HL-60 (cell line): ENCODE measurements around the gene DCHS2.

Experiments used
- DNase-seq, 2 experiments: peaks; one replicate each; pipeline ENCODE4 v3.0.0-alpha.2; 2010 to 2020; ENCODE audit warnings: low read depth in 1 of 2, low spot score in 1 of 2
- H3K27ac ChIP-seq: fragments of 250-450 bp; sonication (Bioruptor Pico); replicated peaks from 2 replicates; pipeline ENCODE4 v1.5.1; 2020; ENCODE audit warnings: mild to moderate bottlenecking, moderate library complexity
- H3K27me3 ChIP-seq: fragments of 250-450 bp; sonication (Bioruptor Pico); 2 replicates; pipeline ENCODE4 v1.5.1; 2021; ENCODE audit warnings: mild to moderate bottlenecking, moderate library complexity; ENCODE audit not compliant: insufficient read depth, poor library complexity, severe bottlenecking
- H3K4me3 ChIP-seq: replicated peaks from 2 replicates; pipeline ENCODE4 v1.5.1; 2011; ENCODE audit warnings: mild to moderate bottlenecking, control low read depth, low read length; ENCODE audit not compliant: insufficient read depth
- CTCF ChIP-seq: IDR thresholded peaks from one replicate; pipeline ENCODE4 v1.5.1; 2011; ENCODE audit warnings: low read length, control low read depth, inconsistent platforms; ENCODE audit not compliant: insufficient read depth
- GABPA ChIP-seq: IDR thresholded peaks from 2 replicates; pipeline ENCODE4 v1.6.1; 2012; ENCODE audit warnings: low read depth
- POLR2AphosphoS5 ChIP-seq: IDR thresholded peaks from 2 replicates; pipeline ENCODE4 v1.6.1; 2012; ENCODE audit warnings: low read depth
- REST ChIP-seq: IDR thresholded peaks from 2 replicates; pipeline ENCODE4 v1.6.1; 2012; ENCODE audit warnings: low read depth; ENCODE audit not compliant: insufficient replicate concordance
- SPI1 ChIP-seq: IDR thresholded peaks from 2 replicates; pipeline ENCODE4 v1.6.1; 2012; ENCODE audit warnings: low read depth, mild to moderate bottlenecking, borderline replicate concordance

The DCHS2 gene

DNA sequence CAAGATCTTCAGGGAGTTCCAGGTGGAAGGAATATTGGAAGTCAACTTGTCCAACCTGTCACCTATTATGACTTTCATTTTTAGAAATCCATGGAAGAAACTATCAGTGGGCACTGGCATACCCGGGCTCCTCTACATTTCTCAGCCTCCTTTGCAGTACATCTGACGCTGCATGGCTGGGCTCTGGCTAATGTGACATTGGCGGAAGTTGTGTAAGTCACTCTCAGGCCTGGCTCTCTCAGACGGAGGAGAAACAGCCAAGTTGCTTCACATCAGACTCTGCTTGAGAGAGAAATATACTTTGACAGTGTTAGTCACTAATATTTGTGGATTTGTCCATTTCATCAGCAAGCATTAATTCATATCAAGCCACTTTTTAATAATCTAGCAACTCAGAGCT lies 4.5 kb downstream of the DCHS2 start:
- DNase-seq: no peak
- Histone ChIP-seq H3K27me3 (peaks cover 16% of the 10 kb centered on the region), H3K4me3 (no peak overlapping the region), H3K27ac (no peak overlapping the region)
- no peak for TF ChIP-seq REST
- TF ChIP-seq CTCF: no peak
- TF ChIP-seq POLR2AphosphoS5: no peak
- TF ChIP-seq SPI1: no peak
- TF ChIP-seq GABPA: no peak

DNA sequence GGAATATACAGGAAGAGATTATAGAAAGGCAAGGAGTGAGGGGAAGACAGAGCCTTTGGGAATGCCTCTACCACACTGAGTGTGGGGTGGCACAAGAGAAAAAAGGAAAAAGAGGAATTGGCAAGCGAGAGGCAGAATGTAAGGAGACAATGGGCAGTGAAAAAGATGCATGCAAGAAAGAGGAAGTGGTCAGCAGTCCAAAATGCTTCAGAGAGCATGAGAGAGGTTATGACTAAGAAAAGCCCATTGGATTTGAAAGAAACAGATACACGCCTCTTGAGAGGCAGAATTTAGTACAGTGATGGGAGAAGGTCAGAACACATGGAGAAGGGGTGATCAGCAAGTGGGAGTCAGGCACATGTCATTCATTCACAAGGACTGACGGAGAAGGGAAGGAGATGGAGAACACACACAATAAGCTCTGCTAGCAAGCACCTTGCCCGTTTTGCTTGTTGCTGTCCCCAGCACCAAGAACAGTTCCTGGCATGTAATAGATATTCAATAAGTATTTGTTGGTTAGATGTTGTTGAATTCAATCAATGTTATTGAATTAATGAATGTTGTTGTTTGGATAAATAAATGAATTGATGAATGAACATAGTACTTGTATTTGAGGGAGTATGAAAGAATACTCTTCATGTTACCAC lies 6.3 kb downstream of the DCHS2 start:
- no peak overlapping the region for H3K27ac ChIP-seq
- no peaks in the 10 kb centered on the region for H3K27me3 ChIP-seq
- H3K4me3 ChIP-seq: no peak overlapping the region
- no peak for TF ChIP-seq POLR2AphosphoS5
- TF ChIP-seq SPI1: peak; percentile 97
- no peak for TF ChIP-seq GABPA
- no peak for TF ChIP-seq CTCF
- TF ChIP-seq REST: no peak
- DNase-seq: peak in 1 of 2 experiments; percentile 39

GRCh38 chr4:154478547-154478946 lies 13.1 kb downstream of the DCHS2 start:
- no peak for TF ChIP-seq REST
- no peak for TF ChIP-seq POLR2AphosphoS5
- no peak for TF ChIP-seq SPI1
- TF ChIP-seq GABPA: no peak
- TF ChIP-seq CTCF: no peak
- H3K27ac ChIP-seq: no peak overlapping the region

More at GRCh38 chr4:154478547-154478946, 13.1 kb downstream of the DCHS2 start:
- DNase-seq: no peak
- H3K4me3 ChIP-seq: no peak overlapping the region
- H3K27me3 ChIP-seq: no peaks in the 10 kb centered on the region
